ENCODE measurements around the gene NDUFS8.
A peak's percentile ranks its signal among the peaks of the same experiment; 100 is the strongest.

The NDUFS8 gene

DNA sequence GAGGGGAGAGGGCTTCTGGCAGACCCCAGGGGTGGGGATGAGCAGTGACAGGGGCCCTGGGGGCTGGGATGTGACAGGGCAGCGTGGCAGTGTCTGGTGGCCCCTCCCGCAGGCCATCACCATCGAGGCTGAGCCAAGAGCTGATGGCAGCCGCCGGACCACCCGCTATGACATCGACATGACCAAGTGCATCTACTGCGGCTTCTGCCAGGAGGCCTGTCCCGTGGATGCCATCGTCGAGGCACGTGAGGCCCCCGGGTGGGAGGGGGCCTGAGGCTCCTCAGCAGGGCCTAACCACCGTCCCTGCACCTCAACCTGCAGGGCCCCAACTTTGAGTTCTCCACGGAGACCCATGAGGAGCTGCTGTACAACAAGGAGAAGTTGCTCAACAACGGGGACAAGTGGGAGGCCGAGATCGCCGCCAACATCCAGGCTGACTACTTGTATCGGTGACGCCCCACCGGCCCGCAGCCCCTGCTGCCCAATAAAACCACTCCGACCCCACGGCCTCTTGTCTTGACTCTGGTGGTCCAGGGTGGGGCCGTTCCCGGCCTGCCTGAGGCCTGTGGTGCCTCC, 5.7 kb downstream of the NDUFS8 start:
- DNase-seq (ENCODE audit: low read depth), result no peak
- TF ChIP-seq, protein P1, sequence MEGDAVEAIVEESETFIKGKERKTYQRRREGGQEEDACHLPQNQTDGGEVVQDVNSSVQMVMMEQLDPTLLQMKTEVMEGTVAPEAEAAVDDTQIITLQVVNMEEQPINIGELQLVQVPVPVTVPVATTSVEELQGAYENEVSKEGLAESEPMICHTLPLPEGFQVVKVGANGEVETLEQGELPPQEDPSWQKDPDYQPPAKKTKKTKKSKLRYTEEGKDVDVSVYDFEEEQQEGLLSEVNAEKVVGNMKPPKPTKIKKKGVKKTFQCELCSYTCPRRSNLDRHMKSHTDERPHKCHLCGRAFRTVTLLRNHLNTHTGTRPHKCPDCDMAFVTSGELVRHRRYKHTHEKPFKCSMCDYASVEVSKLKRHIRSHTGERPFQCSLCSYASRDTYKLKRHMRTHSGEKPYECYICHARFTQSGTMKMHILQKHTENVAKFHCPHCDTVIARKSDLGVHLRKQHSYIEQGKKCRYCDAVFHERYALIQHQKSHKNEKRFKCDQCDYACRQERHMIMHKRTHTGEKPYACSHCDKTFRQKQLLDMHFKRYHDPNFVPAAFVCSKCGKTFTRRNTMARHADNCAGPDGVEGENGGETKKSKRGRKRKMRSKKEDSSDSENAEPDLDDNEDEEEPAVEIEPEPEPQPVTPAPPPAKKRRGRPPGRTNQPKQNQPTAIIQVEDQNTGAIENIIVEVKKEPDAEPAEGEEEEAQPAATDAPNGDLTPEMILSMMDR (conservative IDR thresholded peaks at IDR 0.05; ENCODE audit: control insufficient read depth, insufficient read depth, low read depth, low read length), result no peak
- H3K4me3 ChIP-seq (ENCODE audit: control insufficient read depth, low read depth, low read length), result no peak overlapping the region

DNA sequence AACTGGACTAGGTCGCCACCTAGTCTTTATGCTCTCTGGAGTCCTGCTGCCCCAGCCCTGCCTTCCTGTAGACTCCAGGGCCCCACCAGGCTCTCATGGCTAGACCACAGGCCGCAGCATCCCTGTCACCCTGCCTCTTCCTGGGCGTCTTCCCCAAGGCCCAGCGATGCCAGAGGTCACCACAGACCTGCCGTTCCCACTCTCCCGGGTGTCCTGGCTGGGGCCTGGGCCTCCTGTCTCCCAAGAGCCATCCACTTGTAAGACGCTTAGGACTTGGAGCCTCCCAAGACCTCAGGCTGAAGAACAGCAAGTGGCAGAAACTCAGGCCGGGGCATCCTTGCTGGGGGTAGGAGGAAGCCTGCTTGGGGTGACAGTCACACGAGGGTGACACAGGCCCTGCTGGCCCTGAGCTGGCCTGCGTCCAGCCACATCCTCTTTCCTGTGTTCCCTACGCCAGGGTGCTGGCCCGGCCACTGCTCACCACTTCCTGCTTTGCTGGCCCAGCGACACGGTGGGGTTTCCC, 6.3 kb downstream of the NDUFS8 start:
- TF ChIP-seq, protein P1 (conservative IDR thresholded peaks at IDR 0.05; ENCODE audit: control insufficient read depth, insufficient read depth, low read depth, low read length), result no peak
- no peak for DNase-seq (ENCODE audit: low read depth)
- no peak overlapping the region for H3K4me3 ChIP-seq (ENCODE audit: control insufficient read depth, low read depth, low read length)

DNA sequence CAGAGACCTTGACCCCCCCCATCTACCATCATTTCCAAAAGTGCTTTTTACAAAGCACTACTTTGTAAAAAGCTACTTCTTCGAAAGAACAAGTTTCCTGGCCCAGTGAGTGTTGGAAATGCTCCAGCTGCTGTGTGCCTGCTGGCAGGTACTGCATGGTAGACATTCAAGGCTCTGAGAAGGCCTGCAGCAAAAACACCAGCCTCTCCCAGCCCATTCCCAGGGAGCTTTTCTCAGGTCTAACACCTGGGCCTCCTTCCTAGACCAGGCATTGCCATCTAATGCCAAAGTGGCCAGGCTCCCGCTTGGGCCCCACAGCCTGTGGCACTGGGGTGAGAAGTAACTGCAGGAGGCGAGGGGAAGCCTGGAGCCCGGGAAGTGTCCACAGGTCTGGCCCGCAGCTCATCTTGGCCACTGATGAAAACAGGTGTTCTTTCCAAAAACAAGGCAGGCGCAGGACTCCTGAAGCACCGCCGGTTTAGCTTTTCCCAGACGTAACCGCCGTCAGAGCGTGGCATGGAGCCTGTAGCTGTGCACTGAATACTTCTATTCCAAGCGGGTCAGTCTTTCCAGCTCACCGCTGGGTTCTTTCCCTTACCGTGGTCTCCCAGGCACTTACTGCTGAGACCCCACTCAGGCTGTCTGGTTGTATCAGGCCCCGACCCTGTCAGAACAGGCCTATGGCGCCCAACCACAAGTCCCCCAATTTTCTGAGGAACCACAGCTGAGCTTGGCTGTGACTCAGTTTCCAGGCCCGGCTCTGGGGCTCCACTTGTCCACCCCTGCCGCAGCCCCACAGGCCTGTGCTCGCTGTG, 7.1 kb downstream of the NDUFS8 start:
- DNase-seq (ENCODE audit: low read depth), result no peak
- H3K4me3 ChIP-seq (ENCODE audit: control insufficient read depth, low read depth, low read length), result no peak overlapping the region
- TF ChIP-seq, protein P1 (conservative IDR thresholded peaks at IDR 0.05; ENCODE audit: control insufficient read depth, insufficient read depth, low read depth, low read length), result no peak

DNA sequence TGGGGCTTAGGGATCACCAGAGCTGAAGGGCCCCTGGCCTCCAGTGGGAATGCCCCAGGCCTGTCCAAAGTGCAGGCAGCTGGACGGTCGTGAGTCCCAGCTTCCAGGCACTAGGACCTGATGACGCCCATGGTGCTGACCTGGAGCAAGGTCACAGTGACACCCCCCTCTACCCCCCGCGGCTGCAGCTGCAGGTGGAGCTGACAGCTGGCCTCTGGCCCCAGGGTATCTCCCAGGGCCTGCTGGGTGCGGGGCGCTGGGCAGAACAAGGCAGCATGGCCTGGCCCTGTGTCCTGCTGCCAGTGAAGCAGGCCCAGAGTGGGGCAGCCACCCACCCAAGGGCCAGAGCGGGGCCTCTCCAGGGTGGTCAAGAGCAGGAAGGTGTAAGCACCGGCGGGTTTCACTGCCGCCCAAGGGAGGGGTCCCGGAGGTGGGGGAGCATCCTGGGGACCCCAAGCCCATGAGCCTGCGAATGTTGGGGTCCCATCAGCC, 7.8 kb downstream of the NDUFS8 start:
- TF ChIP-seq, protein P1 (conservative IDR thresholded peaks at IDR 0.05; ENCODE audit: control insufficient read depth, insufficient read depth, low read depth, low read length), result no peak
- peak overlapping the region; percentile 76 for H3K4me3 ChIP-seq (ENCODE audit: control insufficient read depth, low read depth, low read length)
- no peak for DNase-seq (ENCODE audit: low read depth)

DNA sequence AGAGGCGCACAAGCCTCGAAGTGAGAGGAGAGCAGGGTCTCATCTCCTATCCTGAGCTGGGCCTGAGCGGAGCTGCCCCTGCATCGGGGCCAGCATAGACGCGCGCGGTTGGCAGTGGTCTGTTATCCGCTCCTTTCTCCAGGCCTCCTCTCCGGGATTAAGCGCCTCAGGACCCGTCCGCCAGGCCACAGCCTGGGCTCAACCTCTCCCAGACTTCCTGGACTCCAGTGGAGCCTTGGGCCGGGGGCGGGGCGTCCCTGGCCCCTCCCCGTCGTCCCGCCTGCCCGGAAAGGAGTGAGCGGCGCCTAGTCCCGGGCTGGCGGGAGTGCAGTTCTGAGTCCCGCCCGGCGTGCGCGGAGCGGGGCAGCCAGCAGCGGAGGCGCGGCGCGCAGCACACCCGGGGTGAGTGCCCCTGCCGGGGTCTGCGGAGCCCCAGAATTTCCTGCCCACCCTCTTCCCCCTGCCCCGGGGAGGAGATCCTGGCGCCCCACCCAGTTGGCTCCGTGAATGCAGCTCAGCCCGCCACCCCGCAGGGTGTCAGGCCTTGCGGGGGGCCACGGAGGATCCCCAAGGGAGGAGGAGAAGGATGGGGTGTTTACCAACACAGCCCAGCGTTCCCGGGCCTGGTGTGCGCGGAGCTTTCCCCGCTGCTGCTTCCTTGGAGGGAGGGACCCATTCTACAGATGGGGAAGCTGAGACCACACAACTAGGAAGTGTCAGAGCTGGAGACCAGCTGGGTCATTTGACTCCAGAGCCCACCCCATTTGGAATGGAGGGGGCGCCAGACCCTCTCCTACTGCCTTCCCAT, 8.4 kb downstream of the NDUFS8 start, which contains the start of gene TCIRG1:
Gene TCIRG1 (plus strand): TSS at position 308 of the 808 bp plus-strand sequence. CDS start 2,247 bp downstream, outside the sequence.
- TF ChIP-seq, protein P1 (conservative IDR thresholded peaks at IDR 0.05; ENCODE audit: control insufficient read depth, insufficient read depth, low read depth, low read length), result no peak
- peak within 1 kb of the TSS; percentile 76 for H3K4me3 ChIP-seq (ENCODE audit: control insufficient read depth, low read depth, low read length)
- DNase-seq (ENCODE audit: low read depth), result peak; percentile 80

DNA sequence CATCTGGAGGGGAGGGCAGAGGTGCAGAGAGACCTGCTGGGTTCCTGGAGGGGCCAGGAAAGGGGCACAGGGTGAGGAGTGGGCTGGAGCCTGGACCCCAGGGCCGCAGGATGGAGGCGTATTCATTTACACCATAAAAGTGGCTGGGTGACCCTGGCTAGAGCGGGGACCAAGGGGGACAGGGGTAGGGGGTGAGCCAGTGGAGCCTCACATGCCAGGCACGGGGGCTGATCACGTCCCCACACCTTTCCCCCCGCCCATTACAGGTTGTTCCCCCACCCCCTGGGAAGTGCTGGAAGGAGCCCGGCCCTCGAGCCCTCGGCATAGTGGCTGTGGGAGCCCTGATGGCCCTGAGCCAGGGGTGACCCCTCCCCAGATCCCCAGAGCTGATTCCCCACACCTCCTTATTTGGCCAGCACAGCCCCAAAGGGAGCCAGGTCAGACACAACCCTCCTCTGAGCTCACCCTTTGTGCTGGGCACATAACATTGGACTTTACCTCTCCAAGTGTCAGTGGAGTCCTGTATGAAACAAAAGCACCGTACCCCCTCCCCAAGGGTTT, 9.1 kb downstream of the NDUFS8 start:
- TF ChIP-seq, protein P1 (conservative IDR thresholded peaks at IDR 0.05; ENCODE audit: control insufficient read depth, insufficient read depth, low read depth, low read length), result no peak
- H3K4me3 ChIP-seq (ENCODE audit: control insufficient read depth, low read depth, low read length), result peak overlapping the region; percentile 76
- DNase-seq (ENCODE audit: low read depth), result no peak
